ENCODE results near the gene ENTPD2.

DNA sequence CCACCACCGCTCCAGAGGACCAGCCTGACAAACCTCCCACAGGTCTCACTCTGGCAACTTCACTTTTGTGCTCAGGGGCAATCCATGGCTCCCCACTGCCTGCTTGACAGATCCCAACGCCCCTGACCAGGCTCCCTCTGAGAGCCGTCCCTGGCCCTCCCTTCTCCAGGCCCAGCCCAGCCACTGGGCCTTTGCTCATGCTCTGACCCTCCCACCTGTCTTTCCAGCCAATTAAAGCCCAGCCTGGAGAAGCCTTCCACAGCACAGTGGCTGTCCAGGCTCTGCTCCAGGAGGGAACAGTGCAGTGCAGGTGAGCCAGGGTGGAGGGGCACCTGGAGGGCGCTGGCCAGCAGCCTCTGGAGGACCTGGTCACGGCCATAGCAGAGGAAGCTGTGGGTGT is 3.3 kb downstream of the ENTPD2 start:
- TF ChIP-seq POLR2AphosphoS5 (IDR thresholded peaks at IDR 0.05; ENCODE audit: borderline replicate concordance, low read depth, low read length): no peak
- no peak for TF ChIP-seq EZH2 (IDR thresholded peaks at IDR 0.05)

All from SK-N-MC (cell line).